ENCODE data around the gene DSN1.

DNA sequence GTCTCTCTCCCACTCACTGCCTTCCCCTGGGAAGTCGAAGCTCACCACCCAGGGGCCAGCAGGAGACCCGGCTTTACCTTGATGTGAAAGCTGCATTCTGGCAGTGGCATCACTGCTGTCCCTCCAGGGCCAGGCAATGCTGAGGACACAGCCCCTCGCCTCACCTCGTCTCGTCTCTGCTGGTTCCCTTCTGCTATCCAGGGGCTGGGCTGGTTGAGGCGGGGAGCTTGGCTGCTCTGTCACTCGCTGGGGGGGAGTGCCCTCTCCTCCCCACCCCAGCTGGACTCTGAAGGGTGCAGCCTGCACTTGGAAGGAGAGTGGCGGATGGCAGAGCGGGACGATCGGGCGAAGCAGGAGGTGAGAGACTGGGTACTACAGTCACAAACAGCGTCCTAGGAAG, 12.7 kb upstream of the DSN1 start:
- TF ChIP-seq, protein P1, sequence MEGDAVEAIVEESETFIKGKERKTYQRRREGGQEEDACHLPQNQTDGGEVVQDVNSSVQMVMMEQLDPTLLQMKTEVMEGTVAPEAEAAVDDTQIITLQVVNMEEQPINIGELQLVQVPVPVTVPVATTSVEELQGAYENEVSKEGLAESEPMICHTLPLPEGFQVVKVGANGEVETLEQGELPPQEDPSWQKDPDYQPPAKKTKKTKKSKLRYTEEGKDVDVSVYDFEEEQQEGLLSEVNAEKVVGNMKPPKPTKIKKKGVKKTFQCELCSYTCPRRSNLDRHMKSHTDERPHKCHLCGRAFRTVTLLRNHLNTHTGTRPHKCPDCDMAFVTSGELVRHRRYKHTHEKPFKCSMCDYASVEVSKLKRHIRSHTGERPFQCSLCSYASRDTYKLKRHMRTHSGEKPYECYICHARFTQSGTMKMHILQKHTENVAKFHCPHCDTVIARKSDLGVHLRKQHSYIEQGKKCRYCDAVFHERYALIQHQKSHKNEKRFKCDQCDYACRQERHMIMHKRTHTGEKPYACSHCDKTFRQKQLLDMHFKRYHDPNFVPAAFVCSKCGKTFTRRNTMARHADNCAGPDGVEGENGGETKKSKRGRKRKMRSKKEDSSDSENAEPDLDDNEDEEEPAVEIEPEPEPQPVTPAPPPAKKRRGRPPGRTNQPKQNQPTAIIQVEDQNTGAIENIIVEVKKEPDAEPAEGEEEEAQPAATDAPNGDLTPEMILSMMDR (IDR thresholded peaks at IDR 0.05), result no peak
- TF ChIP-seq POLR2AphosphoS5 (IDR thresholded peaks at IDR 0.05; ENCODE audit: insufficient read depth in 1 of 2, low read depth in 1 of 2), result no peak

Data from vagina (tissue), 2 donors.